PC-9 (cell line): ENCODE measurements around the gene ABHD16B.

Experiments
- EZH2 ChIP-seq: fragments of 200-600 bp; sonication (generic); IDR thresholded peaks from 2 replicates; pipeline ENCODE4 v1.8.0; 2017; ENCODE audit warnings: antibody characterized with exemption, low read depth
- TF ChIP-seq, protein P1 (sequence below): fragments of 200-600 bp; sonication (generic); conservative IDR thresholded peaks from 2 replicates; pipeline ENCODE4 v1.6.1; 2017; ENCODE audit warnings: mixed run types, antibody characterized with exemption, mild to moderate bottlenecking, moderate library complexity

DNA sequence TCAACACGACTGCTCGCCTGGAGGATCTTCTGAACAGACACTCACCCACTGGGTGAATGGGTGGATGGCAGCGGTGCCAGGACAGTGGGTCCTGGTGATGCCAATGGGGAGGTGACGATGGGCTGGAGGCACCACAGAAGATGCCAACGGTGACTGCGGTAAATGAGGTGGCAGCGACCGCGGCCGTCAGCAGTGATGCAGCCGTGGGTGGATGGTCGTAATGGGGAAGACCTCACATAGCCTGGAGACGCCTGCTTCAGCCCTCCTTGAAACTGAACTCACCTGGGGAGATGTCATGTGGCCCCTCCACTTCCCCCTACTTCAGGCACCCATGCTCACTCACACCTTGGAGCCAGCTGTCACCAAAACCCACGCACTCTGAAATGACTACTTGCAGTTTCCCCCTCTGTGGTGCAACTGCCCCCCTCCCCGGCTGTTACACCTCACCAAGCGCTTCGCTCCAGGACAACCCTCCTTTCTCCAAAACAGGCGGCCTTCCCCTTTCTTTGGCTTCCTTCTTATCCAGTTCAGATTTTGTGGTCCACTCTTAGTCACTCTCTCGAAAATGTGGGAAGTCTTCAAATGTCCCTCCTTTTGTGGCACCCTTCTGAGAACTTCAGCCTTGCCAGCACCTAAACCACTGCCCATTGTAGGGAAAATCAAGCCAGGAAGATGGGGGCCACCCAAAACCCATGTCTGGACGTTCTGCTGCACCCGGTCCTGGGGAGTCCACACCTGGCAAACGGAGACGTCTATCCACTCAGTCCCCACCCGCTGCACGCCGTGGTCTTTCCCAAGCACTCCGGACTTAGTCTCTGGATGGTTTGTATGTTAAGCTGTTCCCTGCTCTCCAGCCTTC lies 10.4 kb upstream of the ABHD16B start:
- TF ChIP-seq, protein P1, sequence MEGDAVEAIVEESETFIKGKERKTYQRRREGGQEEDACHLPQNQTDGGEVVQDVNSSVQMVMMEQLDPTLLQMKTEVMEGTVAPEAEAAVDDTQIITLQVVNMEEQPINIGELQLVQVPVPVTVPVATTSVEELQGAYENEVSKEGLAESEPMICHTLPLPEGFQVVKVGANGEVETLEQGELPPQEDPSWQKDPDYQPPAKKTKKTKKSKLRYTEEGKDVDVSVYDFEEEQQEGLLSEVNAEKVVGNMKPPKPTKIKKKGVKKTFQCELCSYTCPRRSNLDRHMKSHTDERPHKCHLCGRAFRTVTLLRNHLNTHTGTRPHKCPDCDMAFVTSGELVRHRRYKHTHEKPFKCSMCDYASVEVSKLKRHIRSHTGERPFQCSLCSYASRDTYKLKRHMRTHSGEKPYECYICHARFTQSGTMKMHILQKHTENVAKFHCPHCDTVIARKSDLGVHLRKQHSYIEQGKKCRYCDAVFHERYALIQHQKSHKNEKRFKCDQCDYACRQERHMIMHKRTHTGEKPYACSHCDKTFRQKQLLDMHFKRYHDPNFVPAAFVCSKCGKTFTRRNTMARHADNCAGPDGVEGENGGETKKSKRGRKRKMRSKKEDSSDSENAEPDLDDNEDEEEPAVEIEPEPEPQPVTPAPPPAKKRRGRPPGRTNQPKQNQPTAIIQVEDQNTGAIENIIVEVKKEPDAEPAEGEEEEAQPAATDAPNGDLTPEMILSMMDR, result no peak
- TF ChIP-seq EZH2, result no peak
